Smooth muscle cell (in vitro differentiated cells): ENCODE results near the gene ENO2. TPM values are rescaled to one million over a fixed set of nuclear protein-coding genes. Genes with fewer than 3 reads are reported as not detected.

Experiments used
- DNase-seq: peaks from one replicate; lab custom pipeline; 2025; ENCODE audit not compliant: unreplicated experiment; lab: John Stamatoyannopoulos, UW
- H2AFZ ChIP-seq: fragments of 200-600 bp; sonication (generic); 2 replicates; pipeline ENCODE4 v1.6.0; 2016; ENCODE audit warnings: antibody characterized with exemption, low read depth, mild to moderate bottlenecking
- H3F3A ChIP-seq: fragments of 200-600 bp; sonication (generic); 2 replicates; pipeline ENCODE4 v1.6.0; 2017; ENCODE audit warnings: antibody characterized with exemption, low read depth
- H3K27ac ChIP-seq: fragments of 200-600 bp; sonication (generic); 2 replicates; pipeline ENCODE4 v1.5.1; 2016; ENCODE audit warnings: low read depth, mild to moderate bottlenecking
- H3K27me3 ChIP-seq: fragments of 200-600 bp; sonication (generic); 2 replicates; pipeline ENCODE4 v1.6.1; 2016; ENCODE audit warnings: low read depth, mild to moderate bottlenecking
- H3K36me3 ChIP-seq: fragments of 200-600 bp; sonication (generic); 2 replicates; pipeline ENCODE4 v1.5.1; 2016; ENCODE audit warnings: low read depth
- H3K4me1 ChIP-seq: fragments of 200-600 bp; sonication (generic); 2 replicates; pipeline ENCODE4 v1.5.1; 2016; ENCODE audit warnings: low read depth
- H3K4me2 ChIP-seq: fragments of 200-600 bp; sonication (generic); 2 replicates; pipeline ENCODE4 v1.6.0; 2016; ENCODE audit warnings: mild to moderate bottlenecking
- H3K4me3 ChIP-seq: fragments of 200-600 bp; sonication (generic); 2 replicates; pipeline ENCODE4 v1.5.1; 2016; ENCODE audit warnings: mild to moderate bottlenecking
- H3K79me2 ChIP-seq: fragments of 200-600 bp; sonication (generic); 2 replicates; pipeline ENCODE4 v1.6.0; 2016; ENCODE audit warnings: low read depth, mild to moderate bottlenecking
- H3K9ac ChIP-seq: fragments of 200-600 bp; sonication (generic); 2 replicates; pipeline ENCODE4 v1.6.0; 2016; ENCODE audit warnings: low read depth
- H3K9me3 ChIP-seq: fragments of 200-600 bp; sonication (generic); replicated peaks from 2 replicates; pipeline ENCODE4 v1.5.1; 2016; ENCODE audit warnings: low read depth
- H4K20me1 ChIP-seq: fragments of 200-600 bp; sonication (generic); 2 replicates; pipeline ENCODE4 v1.6.0; 2016; ENCODE audit warnings: low read depth
- CTCF ChIP-seq: fragments of 200-600 bp; sonication (generic); IDR thresholded peaks from 2 replicates; pipeline ENCODE4 v1.5.1; 2017; ENCODE audit warnings: borderline replicate concordance, mild to moderate bottlenecking, antibody characterized with exemption; ENCODE audit not compliant: insufficient read depth, poor library complexity, severe bottlenecking
- WGBS: methylation state at CpG from one replicate; pipeline ENCODE4 v1.1.7; 2016; ENCODE audit warnings: low lambda C conversion rate; 5-methylcytosine and 5-hydroxymethylcytosine counted together
- microRNA counts: library from miRNA; unstranded; fragments of <30 nt; microRNA quantifications from one replicate; lab custom pipeline; 2016
- microRNA-seq: library from miRNA; unstranded; fragments of <30 nt; microRNA quantifications from one replicate; pipeline ENCODE4, GENCODE V29; 2016; ENCODE audit warnings: borderline number of aligned reads
- polyA plus RNA-seq: library from polyadenylated mRNA; unstranded; fragments of >200 nt; fragmentation: Nextera tagmentation; extraction: Ambion mirVana; gene quantifications from 2 replicates; pipeline ENCODE4 v1.2.1, GENCODE V29; 2016
- small RNA-seq: library from RNA; depleted of rRNA; stranded (forward); fragments of <200 nt; gene quantifications from one replicate; pipeline ENCODE3, GENCODE V24; 2014
- total RNA-seq: library from RNA; depleted of rRNA; stranded (reverse); fragments of >200 nt; gene quantifications from 2 replicates; pipeline ENCODE4 v1.2.3, GENCODE V29; 2014

ENO2 gene
- total and polyA plus RNA-seq, 2 experiments from 2014 or later: 52.5 to 105 TPM

GRCh38 chr12:6968426-6968825, 54.0 kb downstream of the ENO2 start:
- Histone ChIP-seq H3K9ac (no peak overlapping the region), H3K4me2 (no peak overlapping the region), H3F3A (peaks cover 43% of the 10 kb centered on the region), H3K36me3 (no peaks in the 10 kb centered on the region), H3K79me2 (peaks cover 39% of the 10 kb centered on the region), H2AFZ (no peak overlapping the region), H3K4me1 (peaks cover 11% of the 10 kb centered on the region), H4K20me1 (peaks cover 5% of the 10 kb centered on the region), H3K4me3 (no peak overlapping the region), H3K9me3 (no peaks in the 10 kb centered on the region), H3K27ac (peak overlapping the region; percentile 70), H3K27me3 (no peaks in the 10 kb centered on the region)
- DNase-seq: no peak
- 93% methylated on average over 9 of the region's 9 CpGs for WGBS
- no peak for TF ChIP-seq CTCF

- Histone ChIP-seq H3K27me3 (no peaks in the 10 kb centered on the region), H3K79me2 (peaks cover 39% of the 10 kb centered on the region), H3F3A (peaks cover 33% of the 10 kb centered on the region), H3K4me2 (peak overlapping the region; percentile 99), H4K20me1 (peaks cover 5% of the 10 kb centered on the region), H3K4me1 (peaks cover 11% of the 10 kb centered on the region), H3K9ac (peak overlapping the region; percentile 95), H3K27ac (peak overlapping the region; percentile 70), H3K4me3 (peak overlapping the region; percentile 88), H3K36me3 (no peaks in the 10 kb centered on the region), H3K9me3 (no peaks in the 10 kb centered on the region), H2AFZ (peak overlapping the region; percentile 61)
- TF ChIP-seq CTCF: no peak
- WGBS: under 1% methylated on average over 18 of the region's 31 CpGs
- DNase-seq: no peak
These were observed 55.7 kb downstream of the ENO2 start for GRCh38 chr12:6970096-6970527.

MicroRNA genes within 50 kb of the gene (microRNA counts, 767-probe panel; counts per million panel counts)
- 4,647 counts per million, percentile 21 among the panel's probes with 10 or more counts for microRNA hsa-miR-141-3p (lab: Ali Mortazavi, UCI)
- microRNA hsa-miR-200c-3p (lab: Ali Mortazavi, UCI): 10,783 counts per million, percentile 88 among the panel's probes with 10 or more counts

Small RNA genes lying within 50 kb of the gene (microRNA-seq; reads per million reads assigned to microRNA genes)
- gene MIR141 (684 reads per million, percentile 76 among the genes with 10 or more reads in this experiment), gene MIR200C (31,635 reads per million, percentile 99 among the genes with 10 or more reads in this experiment)

Small RNA genes lying within 50 kb of the gene (small RNA-seq; reads per million reads assigned to genes)
- 41.1 reads per million, percentile 95 among the genes with 10 or more reads in this experiment for gene MIR141
- 25.6 reads per million, percentile 92 among the genes with 10 or more reads in this experiment for gene MIR200C
- not detected for gene RNU7-1
- 3.1 reads per million, percentile 53 among the genes with 10 or more reads in this experiment for gene SCARNA12

Other genes with a start within 250 kb of the ENO2 start
- 30.0 and 31.0 TPM in 2 replicates for gene ZNF384, start 225.2 kb upstream of the ENO2 start, total RNA-seq
- 36.1 and 38.6 TPM in 2 replicates for gene ZNF384, start 225.2 kb upstream of the ENO2 start, polyA plus RNA-seq
- gene PIANP, start 213.8 kb upstream of the ENO2 start, total RNA-seq: 1.4 TPM in 1 of 2 replicates, not detected in the other
- gene PIANP, start 213.8 kb upstream of the ENO2 start, polyA plus RNA-seq: 2.8 and 3.8 TPM in 2 replicates
- gene COPS7A, start 190.5 kb upstream of the ENO2 start, total RNA-seq: 56.6 and 59.6 TPM in 2 replicates
- gene COPS7A, start 190.5 kb upstream of the ENO2 start, polyA plus RNA-seq: 78.0 and 105 TPM in 2 replicates
- gene MLF2, start 161.4 kb upstream of the ENO2 start, total RNA-seq: 182 and 185 TPM in 2 replicates
- 381 and 398 TPM in 2 replicates for gene MLF2, start 161.4 kb upstream of the ENO2 start, polyA plus RNA-seq
- 115 and 125 TPM in 2 replicates for gene PTMS, start 148.2 kb upstream of the ENO2 start, total RNA-seq
- 379 and 381 TPM in 2 replicates for gene PTMS, start 148.2 kb upstream of the ENO2 start, polyA plus RNA-seq
- gene LAG3, start 142.1 kb upstream of the ENO2 start, total RNA-seq: 0.18 and 1.0 TPM in 2 replicates
- 1.7 and 3.7 TPM in 2 replicates for gene LAG3, start 142.1 kb upstream of the ENO2 start, polyA plus RNA-seq
- gene CD4, start 125.1 kb upstream of the ENO2 start, total RNA-seq: 0.13 and 0.22 TPM in 2 replicates
- 1.3 and 2.5 TPM in 2 replicates for gene CD4, start 125.1 kb upstream of the ENO2 start, polyA plus RNA-seq
- 0.76 and 2.9 TPM in 2 replicates for gene GPR162, start 92.8 kb upstream of the ENO2 start, total RNA-seq
- gene GPR162, start 92.8 kb upstream of the ENO2 start, polyA plus RNA-seq: 2.1 and 3.0 TPM in 2 replicates
- gene P3H3, start 86.2 kb upstream of the ENO2 start, total RNA-seq: 36.7 and 42.8 TPM in 2 replicates
- gene P3H3, start 86.2 kb upstream of the ENO2 start, polyA plus RNA-seq: 106 and 108 TPM in 2 replicates
- 4.0 and 6.2 TPM in 2 replicates for gene GNB3, start 73.7 kb upstream of the ENO2 start, total RNA-seq
- gene GNB3, start 73.7 kb upstream of the ENO2 start, polyA plus RNA-seq: 4.8 and 6.3 TPM in 2 replicates
- 5.3 and 7.4 TPM in 2 replicates for gene CDCA3, start 63.3 kb upstream of the ENO2 start, total RNA-seq
- gene CDCA3, start 63.3 kb upstream of the ENO2 start, polyA plus RNA-seq: 9.4 and 10.6 TPM in 2 replicates
- gene USP5, start 62.4 kb upstream of the ENO2 start, total RNA-seq: 51.3 and 52.5 TPM in 2 replicates
- 63.1 and 64.9 TPM in 2 replicates for gene USP5, start 62.4 kb upstream of the ENO2 start, polyA plus RNA-seq
- gene TPI1, start 47.0 kb upstream of the ENO2 start, total RNA-seq: 1,112 and 1,199 TPM in 2 replicates
- gene TPI1, start 47.0 kb upstream of the ENO2 start, polyA plus RNA-seq: 2,097 and 2,100 TPM in 2 replicates
- 2.3 and 2.5 TPM in 2 replicates for gene SPSB2, start 41.3 kb upstream of the ENO2 start, total RNA-seq
- 5.9 and 7.9 TPM in 2 replicates for gene SPSB2, start 41.3 kb upstream of the ENO2 start, polyA plus RNA-seq
- 14.2 and 19.9 TPM in 2 replicates for gene LRRC23, start 9.8 kb upstream of the ENO2 start, total RNA-seq
- gene LRRC23, start 9.8 kb upstream of the ENO2 start, polyA plus RNA-seq: 13.7 and 19.5 TPM in 2 replicates
- gene ATN1, start 13.4 kb downstream of the ENO2 start, total RNA-seq: 9.9 and 30.4 TPM in 2 replicates
- 28.8 and 36.1 TPM in 2 replicates for gene ATN1, start 13.4 kb downstream of the ENO2 start, polyA plus RNA-seq
- not detected in 2 replicates for gene RNU7-1, start 29.2 kb downstream of the ENO2 start, total RNA-seq
- not detected in 2 replicates for gene RNU7-1, start 29.2 kb downstream of the ENO2 start, polyA plus RNA-seq
- 433 and 494 TPM in 2 replicates for gene C12orf57, start 29.4 kb downstream of the ENO2 start, total RNA-seq
- gene C12orf57, start 29.4 kb downstream of the ENO2 start, polyA plus RNA-seq: 360 and 397 TPM in 2 replicates
- 4.3 and 5.5 TPM in 2 replicates for gene PTPN6, start 36.8 kb downstream of the ENO2 start, total RNA-seq
- gene PTPN6, start 36.8 kb downstream of the ENO2 start, polyA plus RNA-seq: 2.8 and 8.7 TPM in 2 replicates
- gene PHB2, start 56.1 kb downstream of the ENO2 start, total RNA-seq: 148 and 162 TPM in 2 replicates
- gene PHB2, start 56.1 kb downstream of the ENO2 start, polyA plus RNA-seq: 139 and 155 TPM in 2 replicates
- 21.9 and 26.5 TPM in 2 replicates for gene EMG1, start 56.3 kb downstream of the ENO2 start, total RNA-seq
- gene EMG1, start 56.3 kb downstream of the ENO2 start, polyA plus RNA-seq: 54.4 and 62.0 TPM in 2 replicates
- 16.9 and 28.3 TPM in 2 replicates for gene LPCAT3, start 103.9 kb downstream of the ENO2 start, total RNA-seq
- gene LPCAT3, start 103.9 kb downstream of the ENO2 start, polyA plus RNA-seq: 34.3 and 35.9 TPM in 2 replicates
- gene C1S, start 146.1 kb downstream of the ENO2 start, total RNA-seq: 38.5 and 65.7 TPM in 2 replicates
- gene C1S, start 146.1 kb downstream of the ENO2 start, polyA plus RNA-seq: 61.1 and 69.2 TPM in 2 replicates
- gene C1R, start 177.9 kb downstream of the ENO2 start, total RNA-seq: 51.2 and 58.9 TPM in 2 replicates
- gene C1R, start 177.9 kb downstream of the ENO2 start, polyA plus RNA-seq: 78.7 and 83.8 TPM in 2 replicates
- gene C1RL, start 194.6 kb downstream of the ENO2 start, total RNA-seq: 18.5 and 21.1 TPM in 2 replicates
- 8.7 and 9.8 TPM in 2 replicates for gene C1RL, start 194.6 kb downstream of the ENO2 start, polyA plus RNA-seq
- gene RBP5, start 214.3 kb downstream of the ENO2 start, total RNA-seq: not detected in 2 replicates
- 0.21 and 2.3 TPM in 2 replicates for gene RBP5, start 214.3 kb downstream of the ENO2 start, polyA plus RNA-seq
- gene CLSTN3, start 215.8 kb downstream of the ENO2 start, total RNA-seq: 26.5 and 51.0 TPM in 2 replicates
- 12.4 and 25.4 TPM in 2 replicates for gene CLSTN3, start 215.8 kb downstream of the ENO2 start, polyA plus RNA-seq